Spleen (tissue), 7 donors: Measurements from ENCODE around the gene ZKSCAN4.

Source experiments
- POLR2A ChIP-seq, 3 donors: fragments of 450-650 bp; IDR thresholded peaks; one replicate each; pipeline ENCODE4 v1.5.1; 2017; ENCODE audit warnings: antibody characterized with exemption in 3 of 3, mild to moderate bottlenecking in 1 of 3
- POLR2AphosphoS5 ChIP-seq, 3 donors: sonication (generic); formaldehyde crosslinking; IDR thresholded peaks; one replicate each; pipeline ENCODE4 v1.5.1; 2017; ENCODE audit warnings: antibody characterized with exemption in 3 of 3
- TF ChIP-seq, protein P1 (sequence below), 11 experiments: fragments of 200-600 bp in 7 of 11; fragments of 450-650 bp in 4 of 11; sonication (generic) in 4 of 11; IDR thresholded peaks in 8 of 11; conservative IDR thresholded peaks in 3 of 11; 1 replicate in 7 of 11; 2 replicates in 4 of 11; pipeline versions ENCODE4 v1.4.0 to v1.8.0; 2016 to 2021; ENCODE audit warnings: antibody characterized with exemption in 11 of 11, inconsistent platforms in 4 of 11, mild to moderate bottlenecking in 1 of 11
- donor health status: DM: no; HTN: no; CAD: no; lungs with moderate emphysema.
- donor health status: DM: no; HTN: no; CAD: no.
- donor health status: DM: no; HTN: no; CAD: no.

DNA sequence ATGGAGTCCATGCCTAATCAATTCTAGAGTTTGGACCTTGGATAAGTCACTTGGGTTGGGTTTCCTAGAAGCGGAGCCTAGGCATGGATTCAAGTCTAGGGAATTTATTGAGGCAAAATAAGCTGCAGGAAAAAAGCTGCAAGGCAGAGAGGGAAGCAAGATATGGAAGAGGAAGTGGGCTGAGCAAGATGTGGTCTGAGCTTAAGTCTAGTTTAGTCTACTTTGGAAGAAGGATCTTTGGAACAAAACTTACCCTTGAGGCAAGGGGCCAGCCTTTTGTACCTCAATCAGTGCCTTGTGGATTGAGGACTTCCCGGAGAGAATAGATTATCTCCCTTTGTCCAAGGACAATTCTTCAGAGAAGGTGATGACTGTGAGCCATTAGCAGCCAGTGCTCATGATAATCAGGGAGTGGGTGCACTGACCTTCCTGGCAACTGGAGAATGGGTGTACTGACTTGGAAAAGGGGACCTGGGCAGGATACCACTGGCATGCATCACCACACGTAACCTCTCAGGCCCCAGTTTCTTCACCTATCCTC lies 16.1 kb downstream of the ZKSCAN4 start:
- TF ChIP-seq, protein P1, sequence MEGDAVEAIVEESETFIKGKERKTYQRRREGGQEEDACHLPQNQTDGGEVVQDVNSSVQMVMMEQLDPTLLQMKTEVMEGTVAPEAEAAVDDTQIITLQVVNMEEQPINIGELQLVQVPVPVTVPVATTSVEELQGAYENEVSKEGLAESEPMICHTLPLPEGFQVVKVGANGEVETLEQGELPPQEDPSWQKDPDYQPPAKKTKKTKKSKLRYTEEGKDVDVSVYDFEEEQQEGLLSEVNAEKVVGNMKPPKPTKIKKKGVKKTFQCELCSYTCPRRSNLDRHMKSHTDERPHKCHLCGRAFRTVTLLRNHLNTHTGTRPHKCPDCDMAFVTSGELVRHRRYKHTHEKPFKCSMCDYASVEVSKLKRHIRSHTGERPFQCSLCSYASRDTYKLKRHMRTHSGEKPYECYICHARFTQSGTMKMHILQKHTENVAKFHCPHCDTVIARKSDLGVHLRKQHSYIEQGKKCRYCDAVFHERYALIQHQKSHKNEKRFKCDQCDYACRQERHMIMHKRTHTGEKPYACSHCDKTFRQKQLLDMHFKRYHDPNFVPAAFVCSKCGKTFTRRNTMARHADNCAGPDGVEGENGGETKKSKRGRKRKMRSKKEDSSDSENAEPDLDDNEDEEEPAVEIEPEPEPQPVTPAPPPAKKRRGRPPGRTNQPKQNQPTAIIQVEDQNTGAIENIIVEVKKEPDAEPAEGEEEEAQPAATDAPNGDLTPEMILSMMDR (IDR thresholded peaks at IDR 0.05 in 8 of 11, conservative IDR thresholded peaks at IDR 0.05 in 3 of 11), result no peak
- TF ChIP-seq POLR2AphosphoS5 (IDR thresholded peaks at IDR 0.05) (no peak), POLR2A (IDR thresholded peaks at IDR 0.05) (no peak)
